Body of pancreas (tissue), 4 donors: ENCODE results near the gene SNAP91. TPM values are rescaled to one million over a fixed set of nuclear protein-coding genes. Genes with fewer than 3 reads are reported as not detected.
"Not testable (repeated sequence)": the region's sequence is repeated elsewhere in the genome, so short reads cannot be mapped to it uniquely, and the experiment has no call there.

ENCODE experiments used
- ATAC-seq: fragments of 150-250 bp; one replicate; pipeline ENCODE4 v1.9.1; 2016
- DNase-seq, 4 donors: peaks; one replicate each; pipeline ENCODE4 v3.0.0-alpha.2; 2019
- H3K27ac ChIP-seq, 4 donors: fragments of 200-600 bp; sonication (generic); 1 replicate in 3 of 4; 2 replicates in 1 of 4; pipeline versions ENCODE4 v1.5.1 to v1.6.1; 2016 to 2019; ENCODE audit warnings: mild to moderate bottlenecking in 1 of 4, mixed read lengths in 1 of 4, moderate library complexity in 1 of 4
- H3K27me3 ChIP-seq, 2 donors: fragments of 200-600 bp; sonication (generic); one replicate each; pipeline ENCODE4 v1.6.0; 2016; ENCODE audit warnings: mild to moderate bottlenecking in 1 of 2
- H3K36me3 ChIP-seq, 2 donors: fragments of 200-600 bp; sonication (generic); replicated peaks in 1 of 2; 2 replicates each; pipeline ENCODE4 v1.5.1; 2016; ENCODE audit warnings: low read depth in 2 of 2; ENCODE audit not compliant: insufficient read depth in 1 of 2
- H3K4me1 ChIP-seq: fragments of 200-600 bp; sonication (generic); one replicate; pipeline ENCODE4 v1.6.0; 2016
- H3K4me3 ChIP-seq, 2 donors: fragments of 200-600 bp; sonication (generic); 1 replicate in 1 of 2; 2 replicates in 1 of 2; pipeline ENCODE4 v1.5.1; 2016 to 2019
- H3K9me3 ChIP-seq, 3 donors: fragments of 200-600 bp; sonication (generic); 1 replicate in 2 of 3; 2 replicates in 1 of 3; pipeline ENCODE4 v1.5.1; 2016
- CTCF ChIP-seq, 7 experiments: fragments of 450-650 bp in 4 of 7; fragments of 200-600 bp in 3 of 7; sonication (generic) in 3 of 7; IDR thresholded peaks; one replicate each; pipeline ENCODE4 v1.5.1; 2016 to 2019; ENCODE audit warnings: antibody characterized with exemption in 7 of 7
- POLR2A ChIP-seq, 3 donors: fragments of 450-650 bp; IDR thresholded peaks; one replicate each; pipeline ENCODE4 v1.6.1; 2016; ENCODE audit warnings: antibody characterized with exemption in 3 of 3, mild to moderate bottlenecking in 2 of 3
- WGBS, 2 donors: methylation state at CpG; one replicate each; pipeline ENCODE4 v1.1.5; 2017; 5-methylcytosine and 5-hydroxymethylcytosine counted together
- intact Hi-C: fragments of 100-400 bp; cut with DNase I; formaldehyde crosslinking; loops from one replicate; pipeline ENCODE4 v1.15.1; 2023
- total RNA-seq, 2 donors: library from RNA; depleted of rRNA; stranded (reverse); fragments of >200 nt; gene quantifications; one replicate each; pipeline ENCODE4 v1.1.0, GENCODE V29; 2016

Gene SNAP91, protein sequence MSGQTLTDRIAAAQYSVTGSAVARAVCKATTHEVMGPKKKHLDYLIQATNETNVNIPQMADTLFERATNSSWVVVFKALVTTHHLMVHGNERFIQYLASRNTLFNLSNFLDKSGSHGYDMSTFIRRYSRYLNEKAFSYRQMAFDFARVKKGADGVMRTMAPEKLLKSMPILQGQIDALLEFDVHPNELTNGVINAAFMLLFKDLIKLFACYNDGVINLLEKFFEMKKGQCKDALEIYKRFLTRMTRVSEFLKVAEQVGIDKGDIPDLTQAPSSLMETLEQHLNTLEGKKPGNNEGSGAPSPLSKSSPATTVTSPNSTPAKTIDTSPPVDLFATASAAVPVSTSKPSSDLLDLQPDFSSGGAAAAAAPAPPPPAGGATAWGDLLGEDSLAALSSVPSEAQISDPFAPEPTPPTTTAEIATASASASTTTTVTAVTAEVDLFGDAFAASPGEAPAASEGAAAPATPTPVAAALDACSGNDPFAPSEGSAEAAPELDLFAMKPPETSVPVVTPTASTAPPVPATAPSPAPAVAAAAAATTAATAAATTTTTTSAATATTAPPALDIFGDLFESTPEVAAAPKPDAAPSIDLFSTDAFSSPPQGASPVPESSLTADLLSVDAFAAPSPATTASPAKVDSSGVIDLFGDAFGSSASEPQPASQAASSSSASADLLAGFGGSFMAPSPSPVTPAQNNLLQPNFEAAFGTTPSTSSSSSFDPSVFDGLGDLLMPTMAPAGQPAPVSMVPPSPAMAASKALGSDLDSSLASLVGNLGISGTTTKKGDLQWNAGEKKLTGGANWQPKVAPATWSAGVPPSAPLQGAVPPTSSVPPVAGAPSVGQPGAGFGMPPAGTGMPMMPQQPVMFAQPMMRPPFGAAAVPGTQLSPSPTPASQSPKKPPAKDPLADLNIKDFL
- 1 to 10 TPM in 1 of 2 donors, under 1 TPM in 1; 0.66 to 1.3 TPM for total RNA-seq

DNA sequence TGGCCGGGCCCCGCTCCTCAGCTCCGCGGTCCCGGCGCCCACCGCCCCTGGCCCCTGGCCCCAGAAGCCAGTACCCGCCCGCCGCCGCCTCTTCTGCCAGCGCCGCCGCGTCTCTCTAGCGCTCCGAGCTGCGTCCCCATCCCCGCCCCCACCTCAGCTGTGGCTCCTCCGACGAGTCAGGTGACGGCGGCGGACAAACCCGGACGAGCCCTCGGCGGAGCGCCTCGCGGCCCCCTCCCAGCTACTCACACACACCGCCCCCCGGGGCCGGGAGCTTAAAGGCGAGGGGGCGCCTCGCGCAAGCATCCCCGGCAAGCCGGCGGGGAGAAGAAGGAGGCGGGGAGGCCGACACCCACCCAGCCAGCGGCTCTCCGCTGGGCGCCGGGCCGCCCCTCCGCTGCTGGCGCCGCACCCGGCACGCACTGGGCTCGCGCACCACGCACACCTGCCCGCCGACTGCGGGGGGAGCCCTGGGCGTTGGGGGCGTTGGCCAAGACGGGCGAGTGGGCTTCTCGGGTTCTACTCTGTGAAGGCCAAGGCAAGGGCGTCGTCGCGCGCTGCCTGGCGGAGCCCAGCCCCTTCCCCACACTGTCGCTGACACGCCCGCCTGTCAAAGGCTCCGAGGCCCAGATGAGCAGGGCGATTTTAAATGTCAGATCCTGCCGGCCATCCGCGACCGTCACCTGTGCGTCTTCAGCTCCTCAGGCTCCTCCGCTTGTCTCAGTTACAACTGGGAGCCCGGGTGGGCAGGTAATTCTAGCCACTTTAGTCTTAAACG lies at the start of gene SNAP91:
SNAP91 (minus strand) TSS at position 132 of the 778 bp plus-strand sequence. CDS start 1,174 bp downstream, outside the sequence.
- H3K27me3 ChIP-seq, result peaks cover 0 to 10% of the 10 kb centered on the region in 2 donors
- H3K4me3 ChIP-seq, result peak within 1 kb of the TSS in 1 of 2 donors; percentile 43
- intact Hi-C loops, result no loop called here
- TF ChIP-seq POLR2A (IDR thresholded peaks at IDR 0.05) (no peak), CTCF (IDR thresholded peaks at IDR 0.05) (no peak)
- DNase-seq, result peak; percentile 27 to 56 (median 28)
- 0 to 1% methylated on average over 29 to 75 of the region's 83 CpGs for WGBS, 2 donors
- H3K27ac ChIP-seq, result no peak within 1 kb of the TSS
- H3K36me3 ChIP-seq, result no peaks in the 10 kb centered on the region
- H3K4me1 ChIP-seq, result peaks cover 18% of the 10 kb centered on the region
- ATAC-seq, result peak; percentile 64
- no peaks in the 10 kb centered on the region for H3K9me3 ChIP-seq

DNA sequence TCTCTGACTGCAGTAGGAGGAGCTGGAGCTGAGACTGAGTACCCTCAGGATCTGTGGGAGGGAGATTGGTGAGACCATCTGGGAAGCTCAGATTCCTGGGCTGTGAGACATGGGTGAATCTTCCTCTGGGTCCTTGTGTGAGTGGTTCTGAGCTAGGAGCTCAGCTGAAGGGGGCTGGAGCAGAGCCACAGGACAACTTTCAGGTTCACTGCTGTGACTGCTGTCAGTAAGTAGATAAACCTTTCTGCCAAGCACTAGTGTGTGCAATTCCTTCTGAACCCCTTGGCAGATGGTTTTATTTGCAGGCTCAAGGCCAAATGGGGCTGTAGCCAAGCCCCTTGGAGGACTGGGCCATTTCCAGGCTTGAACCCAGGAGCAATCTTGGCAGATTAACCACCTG lies 49.6 kb upstream of the SNAP91 start:
- Histone ChIP-seq H3K9me3 (peaks cover 0 to 10% (median 0%) of the 10 kb centered on the region in 3 donors), H3K27ac (no peak overlapping the region), H3K4me3 (no peak overlapping the region), H3K36me3 (no peaks in the 10 kb centered on the region), H3K4me1 (no peaks in the 10 kb centered on the region), H3K27me3 (no peaks in the 10 kb centered on the region)
- ATAC-seq (no peak), DNase-seq (no peak)
- intact Hi-C loops, result no loop called here
- TF ChIP-seq CTCF (IDR thresholded peaks at IDR 0.05) (no peak), POLR2A (IDR thresholded peaks at IDR 0.05) (no peak)

GRCh38 chr6:83757021-83757420 lies 48.1 kb upstream of the SNAP91 start:
- DNase-seq (no peak), ATAC-seq (no peak)
- no peak overlapping the region for H3K27ac ChIP-seq
- intact Hi-C loops, result no loop called here
- no peaks in the 10 kb centered on the region for H3K27me3 ChIP-seq
- TF ChIP-seq CTCF (IDR thresholded peaks at IDR 0.05), result no peak
- no peak for TF ChIP-seq POLR2A (IDR thresholded peaks at IDR 0.05)
- peaks cover 0 to 10% (median 0%) of the 10 kb centered on the region in 3 donors for H3K9me3 ChIP-seq
- H3K4me1 ChIP-seq, result no peaks in the 10 kb centered on the region
- H3K4me3 ChIP-seq, result no peak overlapping the region
- no peaks in the 10 kb centered on the region for H3K36me3 ChIP-seq

DNA sequence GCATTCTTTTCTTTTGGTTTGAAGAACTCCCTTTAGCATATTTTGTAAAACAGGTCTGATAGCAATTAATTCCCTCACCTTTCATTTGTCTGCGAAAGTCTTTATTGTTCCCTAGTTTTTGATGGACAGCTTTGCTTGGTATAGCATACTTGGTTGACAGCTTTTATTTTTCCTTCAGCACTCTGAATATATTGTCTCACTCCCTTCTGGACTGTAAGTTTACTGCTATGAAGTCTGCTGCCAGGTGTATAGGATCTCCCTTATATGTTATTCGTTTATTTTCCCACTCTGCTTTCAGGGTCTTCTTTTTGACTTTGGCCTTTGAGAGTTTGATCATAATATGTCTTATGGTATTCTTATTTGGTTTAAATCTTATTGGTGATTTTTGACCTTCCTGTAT lies 47.7 kb upstream of the SNAP91 start:
- intact Hi-C loops, result no loop called here
- ATAC-seq (no peak), DNase-seq (no peak)
- H3K36me3 ChIP-seq, result no peaks in the 10 kb centered on the region
- H3K27ac ChIP-seq, result no peak overlapping the region
- no peaks in the 10 kb centered on the region for H3K4me1 ChIP-seq
- peaks cover 0 to 10% (median 0%) of the 10 kb centered on the region in 3 donors for H3K9me3 ChIP-seq
- H3K27me3 ChIP-seq, result no peaks in the 10 kb centered on the region
- TF ChIP-seq POLR2A (IDR thresholded peaks at IDR 0.05) (no peak), CTCF (IDR thresholded peaks at IDR 0.05) (no peak)
- 64 to 74% methylated on average over 2 of the region's 2 CpGs for WGBS, 2 donors
- no peak overlapping the region for H3K4me3 ChIP-seq

- H3K27ac ChIP-seq, ATAC-seq, H3K27me3 ChIP-seq, DNase-seq, intact Hi-C loops, H3K36me3 ChIP-seq, H3K9me3 ChIP-seq, H3K4me3 ChIP-seq, H3K4me1 ChIP-seq: not testable (repeated sequence)
- WGBS, 2 donors, result 71 to 75% methylated on average over 5 of the region's 5 CpGs
Observed at GRCh38 chr6:83752375-83752774, 43.5 kb upstream of the SNAP91 start.
